Thyroid gland (tissue), 4 donors: ENCODE results near the gene SCAMP4.

Experiments used
- POLR2A ChIP-seq, 2 donors: fragments of 450-650 bp; IDR thresholded peaks; one replicate each; pipeline ENCODE4 v1.6.1; 2017; ENCODE audit warnings: antibody characterized with exemption in 2 of 2, mild to moderate bottlenecking in 2 of 2, moderate library complexity in 1 of 2
- TF ChIP-seq, protein P1 (sequence below), 6 experiments: fragments of 200-600 bp in 3 of 6; fragments of 450-650 bp in 3 of 6; sonication (generic) in 3 of 6; IDR thresholded peaks; one replicate each; pipeline ENCODE4 v1.5.1; 2016 to 2019; ENCODE audit warnings: antibody characterized with exemption in 6 of 6, mild to moderate bottlenecking in 2 of 6, inconsistent platforms in 1 of 6, moderate library complexity in 1 of 6

DNA sequence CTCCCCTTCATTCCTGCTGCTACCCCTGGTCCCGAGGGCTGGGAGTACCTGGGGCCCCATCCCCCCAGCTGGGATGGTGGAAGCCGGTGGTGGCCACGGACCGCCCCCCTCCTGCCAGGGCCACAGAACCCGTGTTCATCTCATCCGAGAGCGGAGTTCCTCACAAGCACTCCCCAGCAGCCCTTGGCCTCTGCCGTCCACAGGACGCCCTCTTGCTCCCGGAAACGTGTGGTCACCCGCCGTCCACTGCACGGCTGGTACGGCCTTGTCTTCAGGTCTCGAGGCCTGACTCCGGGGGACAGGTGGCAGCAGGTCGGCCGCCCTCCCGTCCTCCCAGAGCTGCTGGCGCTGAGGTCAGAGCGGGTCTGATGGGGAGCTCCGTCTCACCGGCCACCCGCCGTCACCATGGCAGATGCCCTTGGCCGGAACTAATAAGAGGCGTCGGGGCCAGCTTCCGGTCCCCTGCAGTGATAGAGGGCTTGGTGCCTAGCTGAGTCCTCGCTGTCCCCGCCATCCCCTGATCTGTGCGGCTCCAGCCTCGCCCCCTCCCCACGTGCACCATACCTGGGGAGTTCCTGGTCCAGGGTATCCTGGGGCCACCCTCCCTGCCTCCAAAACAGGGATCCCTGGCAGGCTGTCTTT, 19.2 kb downstream of the SCAMP4 start:
- TF ChIP-seq, protein P1, sequence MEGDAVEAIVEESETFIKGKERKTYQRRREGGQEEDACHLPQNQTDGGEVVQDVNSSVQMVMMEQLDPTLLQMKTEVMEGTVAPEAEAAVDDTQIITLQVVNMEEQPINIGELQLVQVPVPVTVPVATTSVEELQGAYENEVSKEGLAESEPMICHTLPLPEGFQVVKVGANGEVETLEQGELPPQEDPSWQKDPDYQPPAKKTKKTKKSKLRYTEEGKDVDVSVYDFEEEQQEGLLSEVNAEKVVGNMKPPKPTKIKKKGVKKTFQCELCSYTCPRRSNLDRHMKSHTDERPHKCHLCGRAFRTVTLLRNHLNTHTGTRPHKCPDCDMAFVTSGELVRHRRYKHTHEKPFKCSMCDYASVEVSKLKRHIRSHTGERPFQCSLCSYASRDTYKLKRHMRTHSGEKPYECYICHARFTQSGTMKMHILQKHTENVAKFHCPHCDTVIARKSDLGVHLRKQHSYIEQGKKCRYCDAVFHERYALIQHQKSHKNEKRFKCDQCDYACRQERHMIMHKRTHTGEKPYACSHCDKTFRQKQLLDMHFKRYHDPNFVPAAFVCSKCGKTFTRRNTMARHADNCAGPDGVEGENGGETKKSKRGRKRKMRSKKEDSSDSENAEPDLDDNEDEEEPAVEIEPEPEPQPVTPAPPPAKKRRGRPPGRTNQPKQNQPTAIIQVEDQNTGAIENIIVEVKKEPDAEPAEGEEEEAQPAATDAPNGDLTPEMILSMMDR (IDR thresholded peaks at IDR 0.05): no peak
- TF ChIP-seq POLR2A (IDR thresholded peaks at IDR 0.05): no peak
